Suprapubic skin (tissue), 4 donors: ENCODE measurements around the gene CREB5.

ENCODE experiments used
- CTCF ChIP-seq, 2 donors: fragments of 200-600 bp in 1 of 2; fragments of 450-650 bp in 1 of 2; sonication (generic) in 1 of 2; IDR thresholded peaks; one replicate each; pipeline ENCODE4 v1.5.1; 2016 to 2019; ENCODE audit warnings: antibody characterized with exemption in 2 of 2, mild to moderate bottlenecking in 1 of 2, moderate library complexity in 1 of 2
- EP300 ChIP-seq: sonication (generic); formaldehyde crosslinking; IDR thresholded peaks from one replicate; pipeline ENCODE4 v1.6.1; 2017; ENCODE audit warnings: antibody characterized with exemption
- POLR2A ChIP-seq, 2 donors: fragments of 450-650 bp; IDR thresholded peaks; one replicate each; pipeline ENCODE4 v1.6.1; 2017; ENCODE audit warnings: antibody characterized with exemption in 2 of 2, mild to moderate bottlenecking in 2 of 2, moderate library complexity in 2 of 2
- POLR2AphosphoS5 ChIP-seq, 3 donors: sonication (generic); formaldehyde crosslinking; IDR thresholded peaks; one replicate each; pipeline ENCODE4 v1.6.1; 2017; ENCODE audit warnings: antibody characterized with exemption in 3 of 3

GRCh38 chr7:28595801-28596200 is 183.5 kb downstream of the CREB5 start:
- TF ChIP-seq CTCF (IDR thresholded peaks at IDR 0.05) (no peak), POLR2AphosphoS5 (IDR thresholded peaks at IDR 0.05) (no peak), POLR2A (IDR thresholded peaks at IDR 0.05) (no peak), EP300 (no peak)
